GM23338 (cell line): ENCODE measurements around the gene TTC39B. TPM values are rescaled to one million over a fixed set of nuclear protein-coding genes. Genes with fewer than 3 reads are reported as not detected.

Experiments used
- ATAC-seq: fragments of 200-7000 bp; cut with Tn5 transposase; 3 replicates; pipeline ENCODE4 v1.9.1; 2020
- DNase-seq: peaks from one replicate; pipeline ENCODE4 v3.0.0-alpha.2; 2015; ENCODE audit warnings: low spot score
- H2AFZ ChIP-seq: fragments of 200-600 bp; sonication (generic); 2 replicates; pipeline ENCODE4 v1.8.0; 2016; ENCODE audit warnings: antibody characterized with exemption, mild to moderate bottlenecking, moderate library complexity
- H3F3A ChIP-seq: fragments of 200-600 bp; sonication (generic); replicated peaks from 2 replicates; pipeline ENCODE4 v1.8.0; 2017; ENCODE audit warnings: antibody characterized with exemption, mixed run types, low read depth
- H3K27ac ChIP-seq: fragments of 200-600 bp; sonication (generic); 2 replicates; pipeline ENCODE4 v1.6.1; 2016; ENCODE audit warnings: low read depth
- H3K27me3 ChIP-seq: fragments of 200-600 bp; sonication (generic); 2 replicates; pipeline ENCODE4 v1.8.0; 2016; ENCODE audit warnings: mild to moderate bottlenecking, mixed run types, moderate library complexity; ENCODE audit not compliant: insufficient read depth
- H3K36me3 ChIP-seq: fragments of 200-600 bp; sonication (generic); 2 replicates; pipeline ENCODE4 v1.8.0; 2016; ENCODE audit warnings: mild to moderate bottlenecking; ENCODE audit not compliant: insufficient read depth
- H3K4me1 ChIP-seq: fragments of 200-600 bp; sonication (generic); 2 replicates; pipeline ENCODE4 v1.8.0; 2016; ENCODE audit warnings: mild to moderate bottlenecking, moderate library complexity; ENCODE audit not compliant: insufficient read depth
- H3K4me2 ChIP-seq: fragments of 200-600 bp; sonication (generic); 2 replicates; pipeline ENCODE4 v1.7.1; 2017; ENCODE audit warnings: mixed run types
- H3K4me3 ChIP-seq: fragments of 200-600 bp; sonication (generic); 2 replicates; pipeline ENCODE4 v1.6.1; 2016; ENCODE audit warnings: mixed run types
- H3K79me2 ChIP-seq: fragments of 200-600 bp; sonication (generic); replicated peaks from 2 replicates; pipeline ENCODE4 v1.8.0; 2017; ENCODE audit warnings: mild to moderate bottlenecking; ENCODE audit not compliant: insufficient read depth
- H3K9me2 ChIP-seq: fragments of 200-600 bp; sonication (generic); 2 replicates; pipeline ENCODE4 v1.8.0; 2017; ENCODE audit not compliant: insufficient read depth
- H4K20me1 ChIP-seq: fragments of 200-600 bp; sonication (generic); replicated peaks from 2 replicates; pipeline ENCODE4 v1.8.0; 2017; ENCODE audit warnings: mild to moderate bottlenecking; ENCODE audit not compliant: insufficient read depth
- H3K27ac Mint-ChIP-seq: 2 replicates; pipeline ENCODE4 v1.8.0; 2020; ENCODE audit warnings: inconsistent platforms, mild to moderate bottlenecking, moderate library complexity, mixed read lengths
- H3K27me3 Mint-ChIP-seq: 3 replicates; pipeline ENCODE4 v1.8.0; 2022; ENCODE audit warnings: low read depth, mild to moderate bottlenecking, moderate library complexity, mixed read lengths, inconsistent platforms; ENCODE audit not compliant: insufficient read depth, poor library complexity
- H3K36me3 Mint-ChIP-seq: 3 replicates; pipeline ENCODE4 v1.8.0; 2021; ENCODE audit warnings: low read depth, mild to moderate bottlenecking, inconsistent platforms, moderate library complexity, mixed read lengths
- H3K4me1 Mint-ChIP-seq: 3 replicates; pipeline ENCODE4 v1.8.0; 2020; ENCODE audit warnings: mild to moderate bottlenecking, inconsistent platforms, mixed read lengths
- H3K4me3 Mint-ChIP-seq: 3 replicates; pipeline ENCODE4 v1.8.0; 2021; ENCODE audit warnings: moderate library complexity, mild to moderate bottlenecking, inconsistent platforms, mixed read lengths
- H3K9me3 Mint-ChIP-seq: 3 replicates; pipeline ENCODE4 v1.8.0; 2020; ENCODE audit warnings: moderate library complexity, mild to moderate bottlenecking, inconsistent platforms, mixed read lengths
- CREB1 ChIP-seq: fragments of 250-450 bp; sonication (Bioruptor Pico); IDR thresholded peaks from 2 replicates; pipeline ENCODE4 v1.5.0; 2020; ENCODE audit warnings: low read depth, mild to moderate bottlenecking, moderate library complexity
- CTCF ChIP-seq, 2 experiments: fragments of 200-600 bp in 1 of 2; sonication (generic) in 1 of 2; conservative IDR thresholded peaks; 2 replicates each; pipeline versions ENCODE4 v1.5.1 to v1.6.1; 2016 to 2017; ENCODE audit warnings: antibody characterized with exemption in 2 of 2, low read depth in 2 of 2, mild to moderate bottlenecking in 2 of 2, moderate library complexity in 1 of 2
- ETS1 ChIP-seq: IDR thresholded peaks from 2 replicates; pipeline ENCODE4 v1.6.1; 2016; ENCODE audit warnings: antibody characterized with exemption
- EZH2 ChIP-seq: fragments of 200-600 bp; sonication (generic); IDR thresholded peaks from one replicate; pipeline ENCODE4 v1.8.0; 2017; ENCODE audit warnings: antibody characterized with exemption, mild to moderate bottlenecking, low read depth; ENCODE audit not compliant: unreplicated experiment
- EZH2phosphoT487 ChIP-seq: fragments of 200-600 bp; sonication (generic); IDR thresholded peaks from one replicate; pipeline ENCODE4 v1.8.1; 2018; ENCODE audit warnings: antibody characterized with exemption; ENCODE audit not compliant: unreplicated experiment
- JUNB ChIP-seq: IDR thresholded peaks from one replicate; pipeline ENCODE4 v1.6.1; 2016; ENCODE audit warnings: antibody characterized with exemption; ENCODE audit not compliant: unreplicated experiment
- NANOG ChIP-seq: IDR thresholded peaks from 2 replicates; pipeline ENCODE4 v1.6.1; 2016; ENCODE audit warnings: antibody characterized with exemption, borderline replicate concordance
- POLR2AphosphoS5 ChIP-seq: IDR thresholded peaks from 2 replicates; pipeline ENCODE4 v1.6.1; 2016; ENCODE audit warnings: antibody characterized with exemption, low read depth
- REST ChIP-seq: IDR thresholded peaks from one replicate; pipeline ENCODE4 v1.6.1; 2018; ENCODE audit warnings: antibody characterized with exemption; ENCODE audit not compliant: unreplicated experiment
- STAT1 ChIP-seq: IDR thresholded peaks from one replicate; pipeline ENCODE4 v1.6.1; 2016; ENCODE audit warnings: antibody characterized with exemption; ENCODE audit not compliant: unreplicated experiment
- ZNF114 ChIP-seq: fragments of 250-450 bp; sonication (Bioruptor Pico); IDR thresholded peaks from 2 replicates; pipeline ENCODE4 v1.5.0; 2020; ENCODE audit warnings: mild to moderate bottlenecking, moderate library complexity
- ZNF331 ChIP-seq: fragments of 250-450 bp; sonication (Bioruptor Pico); IDR thresholded peaks from 2 replicates; pipeline ENCODE4 v1.5.0; 2020; ENCODE audit warnings: low read depth, mild to moderate bottlenecking, moderate library complexity
- ZNF462 ChIP-seq: fragments of 250-450 bp; sonication (Bioruptor Pico); IDR thresholded peaks from 2 replicates; pipeline ENCODE4 v1.5.0; 2020; ENCODE audit warnings: mild to moderate bottlenecking, moderate library complexity
- polyA plus RNA-seq: library from polyadenylated mRNA; unstranded; fragments of >200 nt; fragmentation: Nextera tagmentation; extraction: Ambion mirVana; gene quantifications from 2 replicates; pipeline ENCODE4 v1.2.1, GENCODE V29; 2016
- total RNA-seq: library from RNA; depleted of rRNA; stranded (reverse); fragments of >200 nt; shearing (Covaris generic); gene quantifications from 2 replicates; pipeline ENCODE4 v1.2.3, GENCODE V29; 2014

Gene TTC39B
- total and polyA plus RNA-seq, 2 experiments from 2014 or later, result 2.8 to 11.1 TPM

GRCh38 chr9:15176836-15177235 is 130.2 kb downstream of the TTC39B start:
- H2AFZ ChIP-seq, result no peak overlapping the region
- no peaks in the 10 kb centered on the region for H3K4me1 ChIP-seq
- H3K4me1 Mint-ChIP-seq, result peaks cover 4% of the 10 kb centered on the region; the same call in 2 of the 3 replicates
- H3K27me3 Mint-ChIP-seq, result no peaks in the 10 kb centered on the region
- H3K36me3 ChIP-seq, result no peaks in the 10 kb centered on the region
- no peaks in the 10 kb centered on the region for H3K27me3 ChIP-seq
- no peak overlapping the region for H3K27ac Mint-ChIP-seq
- ATAC-seq, result no peak
- no peaks in the 10 kb centered on the region for H3K9me3 Mint-ChIP-seq
- H3K79me2 ChIP-seq, result no peaks in the 10 kb centered on the region
- H3K4me3 Mint-ChIP-seq, result no peak overlapping the region
- H3K4me2 ChIP-seq, result no peak overlapping the region
- DNase-seq, result no peak
- H3K4me3 ChIP-seq, result no peak overlapping the region
- no peaks in the 10 kb centered on the region for H3F3A ChIP-seq
- H3K9me2 ChIP-seq, result 0 out of 2 replicates have a peak, but pooled peaks cover 2% of the 10 kb centered on the region
- no peak for TF ChIP-seq JUNB
- TF ChIP-seq POLR2AphosphoS5, result no peak
- no peak for TF ChIP-seq EZH2phosphoT487
- no peak for TF ChIP-seq ETS1
- no peak for TF ChIP-seq NANOG
- TF ChIP-seq EZH2, result no peak
- TF ChIP-seq ZNF114, result no peak
- TF ChIP-seq REST, result no peak
- TF ChIP-seq STAT1, result no peak
- no peak for TF ChIP-seq CTCF (conservative IDR thresholded peaks at IDR 0.05; ENCODE audit: low read depth in 2 of 2)
- no peak for TF ChIP-seq CREB1 (CRISPR knock-in tag)
- TF ChIP-seq ZNF331 (CRISPR knock-in tag), result no peak
- TF ChIP-seq ZNF462, result no peak
- no peak overlapping the region for H3K27ac ChIP-seq
- H3K36me3 Mint-ChIP-seq, result peaks cover 23% of the 10 kb centered on the region; the same call in 2 of the 3 replicates
- no peaks in the 10 kb centered on the region for H4K20me1 ChIP-seq
